IMR-90 (cell line): ENCODE data around the gene PLEKHG7. TPM values are rescaled to one million over a fixed set of nuclear protein-coding genes. Genes with fewer than 3 reads are reported as not detected.

Experiments
- ATAC-seq: fragments of 200-7000 bp; cut with Tn5 transposase; 2 replicates; pipeline ENCODE4 v1.9.1; 2020; ENCODE audit warnings: low read depth, mild to moderate bottlenecking, moderate library complexity
- BruUV-seq: library from RNA; stranded (reverse); fragments of 400-500 nt; replicated peaks from 2 replicates; lab custom pipeline; 2021; lab: Mats Ljungman, UMichigan
- CTCF ChIA-PET: fragments of 300-600 bp; formaldehyde crosslinking; extraction: SDS; loops from one replicate; lab custom pipeline; 2021; ENCODE audit warnings: antibody characterized with exemption; lab: Yijun Ruan, JAX
- POLR2A ChIA-PET: fragments of 300-600 bp; sonication (Branson Sonifier 250); formaldehyde crosslinking; loops from one replicate; lab custom pipeline; 2022; ENCODE audit warnings: antibody characterized with exemption; ENCODE audit not compliant: unreplicated experiment; lab: Charles Lee
- DNase-seq: peaks from one replicate; pipeline ENCODE4 v3.0.0; 2013
- H2AFZ ChIP-seq: replicated peaks from 2 replicates; pipeline ENCODE3; 2013; ENCODE audit warnings: low read length, mild to moderate bottlenecking; ENCODE audit not compliant: poor library complexity
- H2AK5ac ChIP-seq: 2 replicates; pipeline ENCODE4 v1.6.1; 2013; ENCODE audit warnings: low read depth, low read length, inconsistent platforms
- H2AK9ac ChIP-seq: replicated peaks from 2 replicates; pipeline ENCODE3; 2013; ENCODE audit warnings: mild to moderate bottlenecking, low read depth, low read length, moderate library complexity; ENCODE audit not compliant: poor library complexity
- H2BK120ac ChIP-seq: 2 replicates; pipeline ENCODE4 v1.6.1; 2013; ENCODE audit warnings: low read depth, low read length, inconsistent platforms
- H2BK15ac ChIP-seq: 3 replicates; pipeline ENCODE4 v1.6.1; 2013; ENCODE audit warnings: low read depth, low read length, inconsistent platforms
- H2BK20ac ChIP-seq: 2 replicates; pipeline ENCODE4 v1.6.1; 2013; ENCODE audit warnings: low read depth, mild to moderate bottlenecking, inconsistent platforms, low read length, moderate library complexity
- H2BK5ac ChIP-seq: 2 replicates; pipeline ENCODE4 v1.6.1; 2013; ENCODE audit warnings: mild to moderate bottlenecking, low read depth, low read length, inconsistent platforms; ENCODE audit not compliant: poor library complexity, severe bottlenecking
- H3K14ac ChIP-seq: replicated peaks from 2 replicates; pipeline ENCODE4 v1.6.1; 2013; ENCODE audit warnings: low read depth, low read length, inconsistent platforms
- H3K18ac ChIP-seq: 2 replicates; pipeline ENCODE4 v1.6.1; 2013; ENCODE audit warnings: low read depth, low read length, control low read depth
- H3K23ac ChIP-seq: 2 replicates; pipeline ENCODE4 v1.6.1; 2013; ENCODE audit warnings: low read depth, low read length, inconsistent platforms
- H3K27ac ChIP-seq: 2 replicates; pipeline ENCODE4 v1.5.1; 2013; ENCODE audit warnings: mild to moderate bottlenecking, control low read depth, low read length; ENCODE audit not compliant: insufficient read depth
- H3K27me3 ChIP-seq: 2 replicates; pipeline ENCODE4 v1.6.1; 2013; ENCODE audit warnings: low read length; ENCODE audit not compliant: control insufficient read depth, insufficient read depth
- H3K36me3 ChIP-seq: 2 replicates; pipeline ENCODE4 v1.6.1; 2013; ENCODE audit warnings: low read length, mixed read lengths; ENCODE audit not compliant: control insufficient read depth, insufficient read depth
- H3K4ac ChIP-seq: 2 replicates; pipeline ENCODE4 v1.6.1; 2013; ENCODE audit warnings: low read depth, low read length, inconsistent platforms
- H3K4me1 ChIP-seq: 2 replicates; pipeline ENCODE4 v1.6.1; 2013; ENCODE audit warnings: low read length, mixed read lengths; ENCODE audit not compliant: control insufficient read depth, insufficient read depth
- H3K4me2 ChIP-seq: 2 replicates; pipeline ENCODE4 v1.6.1; 2013; ENCODE audit warnings: low read depth, mild to moderate bottlenecking, control low read depth, low read length, moderate library complexity
- H3K4me3 ChIP-seq: 2 replicates; pipeline ENCODE4 v1.5.1; 2013; ENCODE audit warnings: low read depth, mild to moderate bottlenecking, control low read depth, low read length, moderate library complexity; ENCODE audit not compliant: insufficient read depth
- H3K56ac ChIP-seq: 2 replicates; pipeline ENCODE4 v1.6.1; 2013; ENCODE audit warnings: low read length, inconsistent platforms; ENCODE audit not compliant: insufficient read depth; ENCODE audit errors: extremely low read depth
- H3K79me1 ChIP-seq, 2 experiments: 2 replicates each; pipeline ENCODE4 v1.6.1; 2013; ENCODE audit warnings: low read length in 2 of 2, inconsistent platforms in 1 of 2, low read depth in 1 of 2
- H3K9ac ChIP-seq: 2 replicates; pipeline ENCODE4 v1.6.1; 2013; ENCODE audit warnings: low read depth, low read length, control low read depth
- H3K9me1 ChIP-seq: 2 replicates; pipeline ENCODE4 v1.6.1; 2013; ENCODE audit warnings: low read length, inconsistent platforms; ENCODE audit not compliant: insufficient read depth
- H3K9me3 ChIP-seq: 2 replicates; pipeline ENCODE4 v1.6.1; 2013; ENCODE audit warnings: low read length; ENCODE audit not compliant: control insufficient read depth, insufficient read depth
- H4K20me1 ChIP-seq: 2 replicates; pipeline ENCODE4 v1.6.1; 2013; ENCODE audit warnings: low read length, inconsistent platforms; ENCODE audit not compliant: insufficient read depth
- H4K5ac ChIP-seq: 2 replicates; pipeline ENCODE4 v1.6.1; 2013; ENCODE audit warnings: mild to moderate bottlenecking, low read depth, low read length, control low read depth
- H4K8ac ChIP-seq, 2 experiments: 2 replicates each; pipeline ENCODE4 v1.6.1; 2013; ENCODE audit warnings: low read depth in 2 of 2, low read length in 2 of 2, control low read depth in 1 of 2, inconsistent platforms in 1 of 2
- H4K91ac ChIP-seq: 2 replicates; pipeline ENCODE4 v1.6.1; 2013; ENCODE audit warnings: low read depth, low read length, inconsistent platforms; ENCODE audit not compliant: insufficient read depth
- BHLHE40 ChIP-seq: fragments of 150-350 bp; IDR thresholded peaks from 2 replicates; pipeline ENCODE4 v1.6.1; 2016; ENCODE audit warnings: mild to moderate bottlenecking, low read depth, low read length
- CEBPB ChIP-seq: IDR thresholded peaks from 2 replicates; pipeline ENCODE4 v1.6.1; 2012; ENCODE audit warnings: low read depth, low read length, improper control_type of control experiment
- CHD1 ChIP-seq: IDR thresholded peaks from 2 replicates; pipeline ENCODE4 v1.6.1; 2012; ENCODE audit warnings: low read depth, low read length, improper control_type of control experiment
- ELK1 ChIP-seq: fragments of 150-350 bp; IDR thresholded peaks from 2 replicates; pipeline ENCODE4 v1.6.1; 2016; ENCODE audit warnings: low read depth, mild to moderate bottlenecking, low read length, moderate library complexity, borderline replicate concordance
- FOS ChIP-seq: fragments of 150-350 bp; IDR thresholded peaks from 2 replicates; pipeline ENCODE4 v1.6.1; 2016; ENCODE audit warnings: low read depth, low read length
- MAFK ChIP-seq: IDR thresholded peaks from 2 replicates; pipeline ENCODE4 v1.6.1; 2012; ENCODE audit warnings: low read depth, low read length, improper control_type of control experiment
- MAZ ChIP-seq: IDR thresholded peaks from 2 replicates; pipeline ENCODE4 v1.6.1; 2012; ENCODE audit warnings: low read depth, mild to moderate bottlenecking, low read length, improper control_type of control experiment, moderate library complexity, borderline replicate concordance
- MXI1 ChIP-seq: IDR thresholded peaks from 2 replicates; pipeline ENCODE4 v1.6.1; 2012; ENCODE audit warnings: low read depth, mild to moderate bottlenecking, low read length, moderate library complexity, borderline replicate concordance
- NFE2L2 ChIP-seq: fragments of 150-350 bp; IDR thresholded peaks from 2 replicates; pipeline ENCODE4 v1.6.1; 2016; ENCODE audit warnings: low read depth, mild to moderate bottlenecking, low read length
- POLR2A ChIP-seq: IDR thresholded peaks from 2 replicates; pipeline ENCODE4 v1.6.1; 2012; ENCODE audit warnings: mild to moderate bottlenecking, low read depth, low read length
- RAD21 ChIP-seq: IDR thresholded peaks from 2 replicates; pipeline ENCODE4 v1.6.1; 2012; ENCODE audit warnings: low read length, improper control_type of control experiment
- RCOR1 ChIP-seq: IDR thresholded peaks from 2 replicates; pipeline ENCODE4 v1.6.1; 2012; ENCODE audit warnings: mild to moderate bottlenecking, low read length, improper control_type of control experiment; ENCODE audit not compliant: insufficient replicate concordance
- RFX5 ChIP-seq: IDR thresholded peaks from 2 replicates; pipeline ENCODE4 v1.8.0; 2012; ENCODE audit warnings: low read depth, mild to moderate bottlenecking, low read length, moderate library complexity
- SMC3 ChIP-seq: fragments of 150-350 bp; IDR thresholded peaks from 2 replicates; pipeline ENCODE4 v1.6.1; 2016; ENCODE audit warnings: low read depth, mild to moderate bottlenecking, antibody characterized with exemption, low read length, moderate library complexity
- WGBS, 2 experiments: methylation state at CpG; one replicate each; pipeline versions ENCODE4 v1.1.5 to v1.1.7; 2013; ENCODE audit warnings: missing lambda C conversion rate in 2 of 2; ENCODE audit not compliant: insufficient read length in 1 of 2; ENCODE audit errors: extremely low coverage in 2 of 2; 5-methylcytosine and 5-hydroxymethylcytosine counted together
- dilution Hi-C: fragments of 300-500 bp; cut with HindIII; formaldehyde crosslinking; loops from one replicate; pipeline ENCODE4 v1.14.3; 2018; ENCODE audit warnings: low sequenced_read_pairs; ENCODE audit not compliant: unreplicated experiment
- in situ Hi-C: fragments of 300-500 bp; cut with MboI; formaldehyde crosslinking; loops from 3 replicates; pipeline ENCODE4 v1.14.3; 2019; ENCODE audit warnings: low sequenced_read_pairs, inconsistent platforms, mixed read lengths
- intact Hi-C: fragments of 100-400 bp; cut with micrococcal nuclease; formaldehyde crosslinking; loops from 2 replicates; pipeline ENCODE4 v1.10.0; 2022
- polyA plus RNA-seq, 3 experiments: library from polyadenylated mRNA; depleted of rRNA; stranded (reverse); fragments of >200 nt; gene quantifications; 2 replicates each; pipeline ENCODE4 v1.2.3, GENCODE V29; 2012; ENCODE audit warnings: low replicate concordance in 1 of 3
- total RNA-seq: library from RNA; depleted of rRNA; stranded (reverse); fragments of >200 nt; gene quantifications from 2 replicates; pipeline ENCODE4 v1.2.3, GENCODE V29; 2012
- TF ChIP-seq, protein P1 (sequence below): conservative IDR thresholded peaks from 2 replicates; pipeline ENCODE4 v1.5.1; 2012; ENCODE audit warnings: mild to moderate bottlenecking, low read depth, low read length, improper control_type of control experiment
- TF ChIP-seq, protein P2 (sequence below): fragments of 150-350 bp; IDR thresholded peaks from 2 replicates; pipeline ENCODE4 v1.6.1; 2017; ENCODE audit warnings: mild to moderate bottlenecking, antibody characterized with exemption, low read length, low read depth

The PLEKHG7 gene
- total and polyA plus RNA-seq, 2 of the 4 experiments (the other 2 are of a cell fraction): not detected

GRCh38 chr12:92732716-92733115, 29.9 kb downstream of the PLEKHG7 start:
- H3K27me3 ChIP-seq: no peaks in the 10 kb centered on the region
- peaks cover 3% of the 10 kb centered on the region for H3K9me1 ChIP-seq
- H2AK5ac ChIP-seq: no peak overlapping the region
- H3K4me3 ChIP-seq: no peak overlapping the region
- no peaks in the 10 kb centered on the region for H3K79me1 ChIP-seq
- no peak overlapping the region for H2BK15ac ChIP-seq
- no peak overlapping the region for H3K23ac ChIP-seq
- dilution Hi-C loops (no loop called here), intact Hi-C loops (no loop called here), in situ Hi-C loops (no loop called here)
- no peaks in the 10 kb centered on the region for H3K9me3 ChIP-seq
- CTCF ChIA-PET: no interaction called here
- no peak overlapping the region for H3K9ac ChIP-seq
- H3K18ac ChIP-seq: no peak overlapping the region
- POLR2A ChIA-PET: no interaction called here
- no peak overlapping the region for H3K4ac ChIP-seq
- no peak for ATAC-seq
- peaks cover 2% of the 10 kb centered on the region; the same call in 1 of the 2 replicates for H4K20me1 ChIP-seq
- no peak for DNase-seq
- H2AK9ac ChIP-seq: no peak overlapping the region
- H2BK20ac ChIP-seq: no peak overlapping the region
- H2BK120ac ChIP-seq: no peak overlapping the region
- WGBS, 2 experiments: 79% methylated on average over 3 of the region's 6 CpGs; no CpG with 5 or more reads in 1 of the 2 experiments
- H2BK5ac ChIP-seq: no peak overlapping the region
- no peak overlapping the region for H3K4me2 ChIP-seq
- no peak overlapping the region for H4K5ac ChIP-seq
- H3K14ac ChIP-seq: no peak overlapping the region
- peaks cover 9% of the 10 kb centered on the region for H3K4me1 ChIP-seq
- H2AFZ ChIP-seq: no peak overlapping the region
- H4K8ac ChIP-seq: no peak overlapping the region
- H3K36me3 ChIP-seq: no peaks in the 10 kb centered on the region
- TF ChIP-seq ELK1 (no peak), FOS (no peak), RAD21 (no peak), MAFK (no peak), RCOR1 (no peak), NFE2L2 (no peak), SMC3 (no peak), MXI1 (no peak), BHLHE40 (no peak), POLR2A (no peak), CEBPB (no peak), CHD1 (no peak), MAZ (no peak), RFX5 (no peak)
- TF ChIP-seq, protein P1, sequence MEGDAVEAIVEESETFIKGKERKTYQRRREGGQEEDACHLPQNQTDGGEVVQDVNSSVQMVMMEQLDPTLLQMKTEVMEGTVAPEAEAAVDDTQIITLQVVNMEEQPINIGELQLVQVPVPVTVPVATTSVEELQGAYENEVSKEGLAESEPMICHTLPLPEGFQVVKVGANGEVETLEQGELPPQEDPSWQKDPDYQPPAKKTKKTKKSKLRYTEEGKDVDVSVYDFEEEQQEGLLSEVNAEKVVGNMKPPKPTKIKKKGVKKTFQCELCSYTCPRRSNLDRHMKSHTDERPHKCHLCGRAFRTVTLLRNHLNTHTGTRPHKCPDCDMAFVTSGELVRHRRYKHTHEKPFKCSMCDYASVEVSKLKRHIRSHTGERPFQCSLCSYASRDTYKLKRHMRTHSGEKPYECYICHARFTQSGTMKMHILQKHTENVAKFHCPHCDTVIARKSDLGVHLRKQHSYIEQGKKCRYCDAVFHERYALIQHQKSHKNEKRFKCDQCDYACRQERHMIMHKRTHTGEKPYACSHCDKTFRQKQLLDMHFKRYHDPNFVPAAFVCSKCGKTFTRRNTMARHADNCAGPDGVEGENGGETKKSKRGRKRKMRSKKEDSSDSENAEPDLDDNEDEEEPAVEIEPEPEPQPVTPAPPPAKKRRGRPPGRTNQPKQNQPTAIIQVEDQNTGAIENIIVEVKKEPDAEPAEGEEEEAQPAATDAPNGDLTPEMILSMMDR: no peak
- TF ChIP-seq, protein P2, sequence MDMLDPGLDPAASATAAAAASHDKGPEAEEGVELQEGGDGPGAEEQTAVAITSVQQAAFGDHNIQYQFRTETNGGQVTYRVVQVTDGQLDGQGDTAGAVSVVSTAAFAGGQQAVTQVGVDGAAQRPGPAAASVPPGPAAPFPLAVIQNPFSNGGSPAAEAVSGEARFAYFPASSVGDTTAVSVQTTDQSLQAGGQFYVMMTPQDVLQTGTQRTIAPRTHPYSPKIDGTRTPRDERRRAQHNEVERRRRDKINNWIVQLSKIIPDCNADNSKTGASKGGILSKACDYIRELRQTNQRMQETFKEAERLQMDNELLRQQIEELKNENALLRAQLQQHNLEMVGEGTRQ: no peak
- H4K91ac ChIP-seq: no peak overlapping the region
- H3K27ac ChIP-seq: no peak overlapping the region
- no TSS peak for BruUV-seq
- no peak overlapping the region for H3K56ac ChIP-seq
